Duodenal mucosa (tissue), 2 donors: ENCODE measurements around the gene MAGI2.

Source experiments
- H3K27ac ChIP-seq: one replicate; pipeline ENCODE4 v1.7.0; 2013; ENCODE audit warnings: low read depth, low read length
- H3K27me3 ChIP-seq, 2 donors: one replicate each; pipeline ENCODE4 v1.7.0; 2013; ENCODE audit warnings: low read length in 2 of 2, control low read depth in 1 of 2; ENCODE audit not compliant: insufficient read depth in 2 of 2, control insufficient read depth in 1 of 2
- H3K36me3 ChIP-seq, 2 donors: one replicate each; pipeline ENCODE4 v1.7.0; 2013; ENCODE audit warnings: low read length in 2 of 2, control low read depth in 1 of 2; ENCODE audit not compliant: insufficient read depth in 2 of 2, control insufficient read depth in 1 of 2
- H3K4me1 ChIP-seq, 2 donors: one replicate each; pipeline ENCODE4 v1.7.0; 2013; ENCODE audit warnings: low read length in 2 of 2, control low read depth in 1 of 2; ENCODE audit not compliant: insufficient read depth in 2 of 2, control insufficient read depth in 1 of 2
- H3K4me3 ChIP-seq, 2 donors: one replicate each; pipeline ENCODE4 v1.7.0; 2013; ENCODE audit warnings: low read length in 2 of 2, low read depth in 1 of 2
- H3K9ac ChIP-seq, 2 donors: one replicate each; pipeline ENCODE4 v1.7.0; 2013; ENCODE audit warnings: low read length in 2 of 2, low read depth in 1 of 2
- H3K9me3 ChIP-seq, 2 donors: one replicate each; pipeline ENCODE4 v1.7.0; 2013; ENCODE audit warnings: low read length in 2 of 2, control low read depth in 1 of 2; ENCODE audit not compliant: control insufficient read depth in 1 of 2

Gene MAGI2

GRCh38 chr7:78571292-78571691 lies 882.2 kb downstream of the MAGI2 start:
- H3K4me1 ChIP-seq, result no peaks in the 10 kb centered on the region
- H3K4me3 ChIP-seq, result no peak overlapping the region
- no peak overlapping the region for H3K9ac ChIP-seq
- H3K36me3 ChIP-seq, result no peaks in the 10 kb centered on the region
- no peak overlapping the region for H3K27ac ChIP-seq
- no peaks in the 10 kb centered on the region for H3K27me3 ChIP-seq
- H3K9me3 ChIP-seq, result no peaks in the 10 kb centered on the region

GRCh38 chr7:78568690-78569089 lies 884.8 kb downstream of the MAGI2 start:
- no peak overlapping the region for H3K9ac ChIP-seq
- no peaks in the 10 kb centered on the region for H3K36me3 ChIP-seq
- no peak overlapping the region for H3K27ac ChIP-seq
- H3K4me3 ChIP-seq, result no peak overlapping the region
- H3K27me3 ChIP-seq, result no peaks in the 10 kb centered on the region
- H3K9me3 ChIP-seq, result no peaks in the 10 kb centered on the region
- no peaks in the 10 kb centered on the region for H3K4me1 ChIP-seq

GRCh38 chr7:78567836-78568235 lies 885.6 kb downstream of the MAGI2 start:
- H3K4me3 ChIP-seq, result no peak overlapping the region
- H3K36me3 ChIP-seq, result no peaks in the 10 kb centered on the region
- H3K27me3 ChIP-seq, result no peaks in the 10 kb centered on the region
- H3K9ac ChIP-seq, result no peak overlapping the region
- no peak overlapping the region for H3K27ac ChIP-seq
- no peaks in the 10 kb centered on the region for H3K4me1 ChIP-seq
- no peaks in the 10 kb centered on the region for H3K9me3 ChIP-seq

DNA sequence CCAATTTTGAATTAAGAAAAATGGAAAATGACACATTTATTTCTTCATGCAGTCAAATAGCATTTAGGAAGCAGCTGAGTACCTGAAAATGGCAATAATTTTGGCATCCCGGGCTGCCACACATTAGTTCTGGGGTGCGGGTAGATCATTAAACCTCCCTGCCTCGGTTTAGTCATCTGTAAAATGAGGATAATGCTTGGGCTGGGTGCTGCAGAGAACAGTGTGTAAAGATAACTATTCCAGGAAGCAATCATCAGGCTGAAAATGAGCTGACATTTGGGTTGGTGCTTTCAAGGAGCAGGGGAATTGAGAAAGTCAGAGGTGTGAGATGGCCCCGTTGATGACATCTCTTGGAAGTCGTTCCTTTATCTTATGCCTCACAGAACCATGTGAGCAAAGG lies 887.7 kb downstream of the MAGI2 start:
- no peaks in the 10 kb centered on the region for H3K4me1 ChIP-seq
- no peaks in the 10 kb centered on the region for H3K36me3 ChIP-seq
- no peak overlapping the region for H3K9ac ChIP-seq
- no peaks in the 10 kb centered on the region for H3K9me3 ChIP-seq
- no peak overlapping the region for H3K4me3 ChIP-seq
- H3K27me3 ChIP-seq, result no peaks in the 10 kb centered on the region
- no peak overlapping the region for H3K27ac ChIP-seq

DNA sequence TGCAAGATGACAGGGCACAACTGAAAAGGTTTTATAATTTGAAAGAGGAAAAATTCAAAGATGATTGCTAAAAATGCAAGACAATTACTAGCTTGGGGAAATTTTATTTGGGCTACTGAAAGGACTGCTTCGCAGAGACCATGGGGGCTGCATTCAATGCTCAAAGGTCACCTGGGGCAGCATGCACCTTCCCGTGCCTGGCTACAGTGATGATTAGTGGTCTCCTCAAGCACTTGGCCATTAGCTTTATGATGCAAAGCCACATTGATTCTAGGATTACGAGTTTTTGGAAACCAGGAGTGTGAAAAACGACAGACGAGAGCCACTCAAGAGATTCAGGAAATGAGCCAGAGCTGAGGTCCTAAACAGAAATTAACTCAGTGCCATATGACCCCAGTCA lies 890.3 kb downstream of the MAGI2 start:
- no peak overlapping the region for H3K9ac ChIP-seq
- H3K27ac ChIP-seq, result no peak overlapping the region
- H3K9me3 ChIP-seq, result no peaks in the 10 kb centered on the region
- no peaks in the 10 kb centered on the region for H3K27me3 ChIP-seq
- H3K36me3 ChIP-seq, result no peaks in the 10 kb centered on the region
- H3K4me3 ChIP-seq, result no peak overlapping the region
- no peaks in the 10 kb centered on the region for H3K4me1 ChIP-seq

GRCh38 chr7:78562191-78562590 lies 891.3 kb downstream of the MAGI2 start:
- Histone ChIP-seq H3K4me3 (no peak overlapping the region), H3K27me3 (no peaks in the 10 kb centered on the region), H3K27ac (no peak overlapping the region)

GRCh38 chr7:78558566-78558965 lies 894.9 kb downstream of the MAGI2 start:
- no peaks in the 10 kb centered on the region for H3K36me3 ChIP-seq
- no peaks in the 10 kb centered on the region for H3K9me3 ChIP-seq
- no peak overlapping the region for H3K9ac ChIP-seq
- no peak overlapping the region for H3K4me3 ChIP-seq
- no peaks in the 10 kb centered on the region for H3K27me3 ChIP-seq
- no peaks in the 10 kb centered on the region for H3K4me1 ChIP-seq
- H3K27ac ChIP-seq, result no peak overlapping the region

More at GRCh38 chr7:78562191-78562590, 891.3 kb downstream of the MAGI2 start:
- Histone ChIP-seq H3K4me1 (no peaks in the 10 kb centered on the region), H3K36me3 (no peaks in the 10 kb centered on the region), H3K9ac (no peak overlapping the region), H3K9me3 (no peaks in the 10 kb centered on the region)

DNA sequence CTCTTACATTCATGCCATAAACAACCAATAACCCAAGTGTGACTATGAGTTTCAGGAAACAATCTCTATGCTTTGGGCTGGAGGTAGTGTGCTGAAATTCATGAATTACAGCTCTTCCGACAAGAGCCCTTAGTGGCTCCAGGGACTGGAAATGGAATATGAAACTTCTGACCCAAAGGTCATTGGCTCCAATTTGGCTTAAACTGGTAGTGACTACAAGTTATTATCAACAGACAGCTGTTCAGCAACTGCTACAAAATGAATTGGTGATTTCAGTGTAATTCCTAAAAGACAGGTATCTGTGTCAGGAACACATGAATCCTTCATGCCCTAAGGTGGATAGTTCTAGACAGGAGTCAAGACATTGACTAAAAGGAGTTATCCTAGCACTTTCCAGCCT lies 909.5 kb downstream of the MAGI2 start:
- Histone ChIP-seq H3K9ac (no peak overlapping the region), H3K27me3 (no peaks in the 10 kb centered on the region), H3K27ac (no peak overlapping the region), H3K4me3 (no peak overlapping the region), H3K36me3 (no peaks in the 10 kb centered on the region), H3K9me3 (no peaks in the 10 kb centered on the region), H3K4me1 (no peaks in the 10 kb centered on the region)

DNA sequence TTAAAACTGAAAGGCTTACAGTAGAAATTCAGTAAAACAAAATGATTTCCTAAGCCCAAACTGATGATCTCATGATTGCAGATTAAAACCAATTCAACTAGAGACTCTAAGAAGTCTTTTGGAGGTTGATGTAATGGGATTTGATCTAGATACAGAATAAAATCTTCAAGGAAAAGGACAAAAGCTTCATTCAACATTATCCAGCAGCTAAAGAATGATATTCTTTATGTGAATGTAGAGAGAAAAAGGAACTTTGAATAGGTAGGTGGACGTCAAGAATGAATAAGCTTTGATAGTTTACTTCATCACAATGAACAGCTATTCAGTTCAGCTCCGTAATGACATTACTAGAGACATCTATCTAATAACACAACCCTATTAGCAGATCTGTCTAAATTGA lies 910.5 kb downstream of the MAGI2 start:
- Histone ChIP-seq H3K9me3 (no peaks in the 10 kb centered on the region), H3K36me3 (no peaks in the 10 kb centered on the region), H3K4me1 (no peaks in the 10 kb centered on the region), H3K27me3 (no peaks in the 10 kb centered on the region), H3K27ac (no peak overlapping the region), H3K4me3 (no peak overlapping the region), H3K9ac (no peak overlapping the region)

DNA sequence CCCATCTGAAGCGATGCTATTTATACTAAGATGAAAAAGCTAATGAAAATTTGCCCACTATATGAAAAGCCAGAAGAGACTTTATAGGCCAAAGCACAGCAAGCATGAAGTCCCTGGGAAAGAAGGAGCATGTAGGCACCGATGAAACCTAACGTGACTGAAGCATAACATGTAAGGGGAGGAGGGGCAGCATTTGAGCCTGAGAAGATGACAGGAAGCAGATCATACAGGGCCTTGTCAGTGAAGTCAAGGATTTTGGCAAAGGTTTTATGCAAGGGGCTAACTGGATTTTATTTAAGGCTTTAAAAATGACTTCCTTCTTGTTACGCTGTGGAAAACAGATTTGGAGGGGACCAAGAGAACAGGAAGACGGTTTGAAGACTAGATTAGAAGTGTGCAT lies 910.9 kb downstream of the MAGI2 start:
- Histone ChIP-seq H3K9me3 (no peaks in the 10 kb centered on the region), H3K36me3 (no peaks in the 10 kb centered on the region), H3K9ac (no peak overlapping the region), H3K4me1 (no peaks in the 10 kb centered on the region), H3K27me3 (no peaks in the 10 kb centered on the region), H3K27ac (no peak overlapping the region), H3K4me3 (no peak overlapping the region)

DNA sequence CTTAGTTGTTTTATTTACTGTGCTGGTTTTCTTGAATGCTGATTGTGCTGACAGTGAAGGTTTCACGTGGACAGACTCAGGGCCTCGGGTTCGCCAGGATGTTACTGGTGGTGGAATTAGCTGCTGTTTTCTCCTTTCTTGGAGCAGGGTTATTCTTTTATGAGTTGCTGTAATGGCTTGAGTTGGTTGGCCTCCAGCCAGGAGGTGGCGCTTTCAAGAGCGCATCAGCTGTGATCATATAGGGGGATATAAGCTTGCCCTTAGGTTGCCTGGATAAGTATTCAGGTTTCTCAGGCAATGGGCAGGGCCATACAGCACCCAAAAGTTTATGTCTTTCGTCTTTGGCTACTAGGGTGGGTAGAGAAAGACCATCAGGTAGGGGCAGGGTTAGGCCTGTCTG lies 913.6 kb downstream of the MAGI2 start:
- Histone ChIP-seq H3K36me3 (no peaks in the 10 kb centered on the region), H3K27me3 (no peaks in the 10 kb centered on the region), H3K9me3 (no peaks in the 10 kb centered on the region)

More for the DNA sequence above, 913.6 kb downstream of the MAGI2 start:
- H3K9ac ChIP-seq, result no peak overlapping the region
- H3K4me1 ChIP-seq, result no peaks in the 10 kb centered on the region
- no peak overlapping the region for H3K4me3 ChIP-seq
- no peak overlapping the region for H3K27ac ChIP-seq
